ENCODE data around the gene CCND1.

The CCND1 gene

DNA sequence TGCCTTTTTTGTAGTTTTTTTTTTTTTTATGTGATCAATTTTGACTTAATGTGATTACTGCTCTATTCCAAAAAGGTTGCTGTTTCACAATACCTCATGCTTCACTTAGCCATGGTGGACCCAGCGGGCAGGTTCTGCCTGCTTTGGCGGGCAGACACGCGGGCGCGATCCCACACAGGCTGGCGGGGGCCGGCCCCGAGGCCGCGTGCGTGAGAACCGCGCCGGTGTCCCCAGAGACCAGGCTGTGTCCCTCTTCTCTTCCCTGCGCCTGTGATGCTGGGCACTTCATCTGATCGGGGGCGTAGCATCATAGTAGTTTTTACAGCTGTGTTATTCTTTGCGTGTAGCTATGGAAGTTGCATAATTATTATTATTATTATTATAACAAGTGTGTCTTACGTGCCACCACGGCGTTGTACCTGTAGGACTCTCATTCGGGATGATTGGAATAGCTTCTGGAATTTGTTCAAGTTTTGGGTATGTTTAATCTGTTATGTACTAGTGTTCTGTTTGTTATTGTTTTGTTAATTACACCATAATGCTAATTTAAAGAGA lies 12.5 kb downstream of the CCND1 start:
- DNase-seq (ENCODE audit: low read depth): no peak

- no peak for DNase-seq (ENCODE audit: low read depth)
Observed at GRCh38 chr11:69654001-69654659, 13.2 kb downstream of the CCND1 start.

GRCh38 chr11:69654660-69655478 lies 13.9 kb downstream of the CCND1 start:
- no peak for DNase-seq (ENCODE audit: low read depth)

DNA sequence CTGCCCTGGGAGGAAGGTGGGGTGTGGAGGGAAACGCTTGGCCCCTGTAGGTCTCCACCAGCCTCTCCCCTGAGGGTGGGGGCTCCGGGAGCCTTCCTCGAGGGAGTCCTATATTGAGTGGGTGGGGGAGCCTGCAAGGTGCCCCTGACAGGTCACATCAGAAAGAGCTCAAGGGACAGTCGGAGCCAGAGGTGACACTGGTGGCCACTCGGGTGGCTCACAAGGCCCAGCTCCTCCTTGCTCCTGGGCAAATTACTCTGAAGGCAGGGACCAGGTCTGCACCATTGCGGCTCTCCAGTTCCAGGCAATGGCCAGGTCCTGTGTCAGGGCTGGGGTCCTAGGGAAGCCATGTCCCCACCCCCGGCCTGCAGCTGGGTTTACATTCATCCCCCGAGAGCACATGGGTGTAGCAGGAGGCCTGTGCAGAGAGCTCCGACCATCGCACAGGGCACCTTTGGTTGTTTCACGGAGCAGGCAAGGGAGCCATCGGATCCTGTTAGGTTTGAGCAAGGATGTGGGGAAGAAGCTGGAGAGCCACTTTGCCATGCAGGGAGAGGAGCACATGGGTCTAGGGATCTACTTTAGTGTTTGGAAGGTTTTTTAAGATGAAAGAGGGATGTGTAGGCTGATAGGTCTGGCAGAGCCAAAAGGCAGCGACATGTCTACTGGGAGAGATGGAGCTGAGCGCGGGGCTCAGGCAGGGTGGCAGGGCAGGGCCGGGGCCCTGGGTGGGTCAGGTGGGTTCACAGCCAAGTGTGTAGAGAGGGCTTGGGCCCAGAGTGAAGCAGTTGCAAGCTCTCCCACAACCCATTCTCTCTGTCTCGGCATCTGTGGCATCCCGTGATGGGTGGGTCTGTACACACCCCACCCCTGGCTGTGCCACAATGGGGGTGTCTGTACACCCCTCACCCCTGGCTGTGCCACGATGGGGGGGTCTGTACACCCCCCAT lies 14.8 kb downstream of the CCND1 start:
- no peak for DNase-seq (ENCODE audit: low read depth)

GRCh38 chr11:69656536-69657455 lies 15.8 kb downstream of the CCND1 start:
- no peak for DNase-seq (ENCODE audit: low read depth)

GRCh38 chr11:69657456-69657910 lies 16.5 kb downstream of the CCND1 start:
- DNase-seq (ENCODE audit: low read depth): no peak

- no peak for DNase-seq (ENCODE audit: low read depth)
Observed at GRCh38 chr11:69657911-69658625, 17.1 kb downstream of the CCND1 start.

GRCh38 chr11:69658626-69659450 lies 17.9 kb downstream of the CCND1 start:
- DNase-seq (ENCODE audit: low read depth): no peak

DNA sequence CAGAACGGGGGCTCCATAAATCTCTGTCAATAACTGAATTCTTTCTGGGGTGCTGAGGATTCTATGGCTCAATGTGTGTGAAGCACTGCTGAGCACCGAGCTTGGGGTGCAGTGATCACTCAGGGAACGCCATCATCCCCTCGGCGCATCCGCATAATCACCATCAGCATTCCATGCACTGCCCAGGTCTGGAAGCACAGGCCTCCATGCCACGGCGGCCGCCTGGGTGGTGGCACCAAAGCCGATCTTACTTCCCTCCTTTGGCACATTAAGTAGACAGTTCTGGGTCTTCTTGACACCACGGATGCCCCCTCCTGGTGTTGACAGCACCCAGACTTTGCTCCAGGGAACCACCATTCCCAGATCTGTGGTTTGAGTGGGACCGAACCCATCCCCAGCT lies 18.6 kb downstream of the CCND1 start:
- no peak for DNase-seq (ENCODE audit: low read depth)

DNA sequence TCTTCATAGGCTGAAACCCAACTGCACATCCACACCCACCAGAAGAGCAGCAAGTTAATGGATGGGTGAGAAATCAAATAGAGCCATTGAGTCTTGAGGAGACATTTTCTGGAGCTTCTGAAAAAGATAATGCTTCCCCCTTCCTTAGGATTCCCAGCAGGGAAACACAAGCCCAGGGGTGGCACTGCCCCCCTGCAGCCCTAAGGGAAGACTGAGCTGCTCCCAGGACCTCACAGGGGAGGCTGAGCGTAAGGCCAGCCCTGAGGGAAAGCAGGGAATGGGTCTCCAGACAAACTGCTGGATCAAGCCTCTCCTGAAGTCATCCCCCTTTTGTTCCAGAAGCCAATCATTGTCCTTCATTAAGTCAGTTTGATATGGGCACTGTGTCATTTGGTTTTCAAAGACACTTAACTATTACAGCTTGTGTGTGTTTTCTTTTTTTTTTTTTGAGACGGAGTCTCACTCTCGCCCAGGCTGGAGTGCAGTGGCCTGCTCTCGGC lies 19.1 kb downstream of the CCND1 start:
- no peak for DNase-seq (ENCODE audit: low read depth)

- no peak for DNase-seq (ENCODE audit: low read depth)
Observed at GRCh38 chr11:69661413-69661715, 20.4 kb downstream of the CCND1 start.

DNA sequence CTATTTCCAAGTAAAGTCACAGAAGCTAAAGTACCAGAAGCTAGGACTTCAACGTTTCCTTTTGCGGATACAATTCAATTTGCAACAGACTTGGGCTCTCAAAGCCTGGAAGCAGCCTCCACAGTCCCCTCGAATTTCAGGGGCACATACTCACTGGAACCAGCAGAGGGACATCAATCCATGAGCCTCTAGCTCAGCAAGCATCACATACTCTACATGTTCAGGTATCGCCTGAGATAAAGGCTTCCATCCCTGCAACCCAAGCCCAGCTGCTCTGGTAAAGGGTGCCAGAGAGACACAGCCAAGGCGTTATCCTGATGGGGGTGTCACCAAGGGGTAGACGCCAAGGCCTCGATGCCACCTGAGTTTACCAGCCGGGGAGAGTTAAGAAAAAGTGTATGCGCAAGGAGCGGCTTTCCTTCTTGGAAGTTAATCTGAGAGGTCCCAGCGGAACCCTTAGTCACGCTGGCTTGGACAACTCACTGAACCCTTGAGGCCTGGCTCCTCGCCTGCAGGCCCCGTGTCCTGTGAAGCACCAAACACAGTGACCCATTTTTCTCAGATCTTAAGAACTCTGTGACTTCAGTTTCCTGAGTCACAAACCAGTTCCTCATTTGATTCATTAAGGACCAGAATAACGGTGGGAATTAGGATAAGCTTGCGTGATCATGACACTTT lies 21.2 kb downstream of the CCND1 start:
- DNase-seq (ENCODE audit: low read depth): no peak

DNA sequence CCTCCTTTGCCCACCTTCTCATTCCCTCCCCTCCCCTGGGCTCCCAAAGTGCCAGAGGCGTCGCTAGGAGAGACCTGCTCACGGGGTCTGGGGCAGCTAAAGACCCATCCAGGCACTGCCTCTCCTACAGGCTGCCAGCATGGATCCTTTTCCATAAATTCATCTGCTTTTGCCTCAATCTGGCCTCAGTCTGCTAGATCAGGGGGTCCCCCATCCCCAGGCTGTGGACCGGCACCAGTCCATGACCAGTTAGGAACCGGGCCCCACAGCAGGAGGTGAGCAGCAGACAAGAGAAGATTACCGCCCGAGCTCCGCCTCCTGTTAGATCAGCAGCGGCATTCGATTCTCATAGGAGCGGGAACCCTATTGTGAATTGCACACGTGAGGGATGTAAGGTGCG lies 21.9 kb downstream of the CCND1 start:
- DNase-seq (ENCODE audit: low read depth): no peak

DNA sequence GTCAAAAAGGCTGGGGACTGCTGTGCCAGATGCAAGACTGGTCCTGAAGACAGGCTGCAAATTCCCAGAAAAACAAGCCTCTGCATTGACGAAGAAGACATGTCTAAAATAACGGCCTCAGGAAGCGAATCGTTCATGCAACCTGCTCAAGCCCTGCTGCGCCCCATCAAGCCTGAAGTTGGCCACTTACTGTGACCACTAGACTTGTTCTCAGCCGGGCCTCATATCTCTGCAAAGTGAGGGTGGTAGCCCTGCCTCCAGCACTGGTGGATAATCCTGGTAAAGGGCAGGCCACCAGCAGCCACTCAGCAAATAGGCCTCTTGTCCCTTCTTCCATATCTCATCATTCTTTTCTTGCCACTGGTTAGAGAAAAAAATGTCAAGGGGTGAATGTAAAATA lies 22.4 kb downstream of the CCND1 start:
- DNase-seq (ENCODE audit: low read depth): no peak

DNA sequence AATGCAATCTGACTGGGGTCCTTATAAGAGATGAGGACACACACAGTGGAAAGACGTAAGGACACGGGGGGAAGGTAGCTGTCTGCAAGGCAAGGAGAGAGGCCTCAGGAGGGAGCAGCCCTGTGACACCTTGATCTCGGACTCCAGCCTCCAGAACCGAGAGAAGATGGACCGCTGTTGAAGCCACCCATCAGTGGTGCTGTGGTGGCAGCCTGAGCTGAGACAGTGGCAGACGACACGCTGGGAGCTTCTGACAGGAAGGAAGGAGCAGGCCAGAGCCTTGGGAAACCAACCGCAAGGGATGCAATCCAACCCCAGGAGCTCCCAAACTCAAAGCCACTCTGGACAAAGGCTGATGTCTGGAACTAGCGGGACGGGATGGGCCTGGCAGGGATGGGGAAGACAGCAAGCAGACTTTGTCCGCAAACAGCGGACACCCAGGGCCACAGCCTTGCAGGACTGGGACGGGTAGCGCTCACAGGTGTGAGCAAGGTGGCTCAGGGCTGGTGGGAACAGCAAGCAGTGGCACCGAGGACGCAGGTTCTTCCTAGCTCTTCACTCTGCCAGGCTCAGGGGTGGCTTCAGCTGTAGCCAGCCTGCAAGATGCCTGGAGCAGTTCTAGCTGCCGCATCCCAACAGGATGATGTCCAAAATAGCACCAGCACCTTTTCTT lies 23.3 kb downstream of the CCND1 start:
- no peak for DNase-seq (ENCODE audit: low read depth)

DNA sequence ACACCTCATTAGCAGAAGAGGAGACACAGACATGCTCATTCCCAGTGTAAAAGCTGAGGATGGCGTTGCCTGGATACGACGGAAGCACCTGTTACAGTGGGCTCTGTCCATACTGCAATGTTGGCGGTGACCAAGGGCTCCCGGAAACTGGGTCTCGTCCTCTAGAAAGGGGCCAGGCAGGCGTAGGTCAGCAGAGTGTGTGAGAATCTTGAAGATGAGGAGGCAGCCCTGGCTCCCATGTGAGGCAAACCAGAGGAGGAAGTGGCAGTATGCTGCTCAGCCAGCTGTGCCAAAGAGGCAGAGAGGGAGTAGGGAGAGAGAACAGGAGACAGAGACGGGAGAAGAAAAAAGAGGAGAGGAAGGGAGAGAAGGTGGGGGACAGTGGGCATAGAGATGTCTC lies 23.9 kb downstream of the CCND1 start:
- DNase-seq (ENCODE audit: low read depth): no peak

DNA sequence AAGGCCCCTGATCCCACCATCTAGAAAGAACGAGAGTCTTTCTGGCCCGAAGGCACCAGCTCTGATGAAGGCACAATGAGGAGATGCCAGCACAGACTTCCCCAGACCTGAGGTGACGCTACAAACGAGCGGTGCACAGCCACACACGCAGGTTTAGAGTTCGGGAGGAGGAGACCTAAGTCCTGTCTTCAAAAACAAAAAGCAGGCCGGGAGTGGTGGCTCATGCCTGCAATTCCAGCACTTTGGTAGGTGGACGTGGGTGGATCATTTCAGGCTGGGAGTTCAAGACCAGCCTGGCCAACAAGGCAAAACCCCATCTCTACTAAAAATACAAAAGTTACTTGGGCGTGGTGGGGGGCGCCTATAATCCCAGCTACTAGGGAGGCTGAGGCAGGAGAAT lies 24.7 kb downstream of the CCND1 start:
- no peak for DNase-seq (ENCODE audit: low read depth)

- no peak for DNase-seq (ENCODE audit: low read depth)
Observed at GRCh38 chr11:69666261-69666660, 25.3 kb downstream of the CCND1 start.
